ENCODE measurements around the gene GPR85.

The GPR85 gene

GRCh38 chr7:113046453-113046852, 40.2 kb downstream of the GPR85 start:
- Histone ChIP-seq H3K4me3 (ENCODE audit: low read depth, low read length) (no peak overlapping the region), H3K27ac (no peak overlapping the region), H3K27me3 (replicated peaks) (no peaks in the 10 kb centered on the region), H3K36me3 (replicated peaks) (no peaks in the 10 kb centered on the region)
- in situ Hi-C loops (cut with HindIII; ENCODE audit: low pct_ligation_motif_present, low sequenced_read_pairs), result no loop called here
- DNase-seq, result no peak
- TF ChIP-seq CTCF (IDR thresholded peaks at IDR 0.05; ENCODE audit: low read depth, low read length, missing control alignments), result no peak

DNA sequence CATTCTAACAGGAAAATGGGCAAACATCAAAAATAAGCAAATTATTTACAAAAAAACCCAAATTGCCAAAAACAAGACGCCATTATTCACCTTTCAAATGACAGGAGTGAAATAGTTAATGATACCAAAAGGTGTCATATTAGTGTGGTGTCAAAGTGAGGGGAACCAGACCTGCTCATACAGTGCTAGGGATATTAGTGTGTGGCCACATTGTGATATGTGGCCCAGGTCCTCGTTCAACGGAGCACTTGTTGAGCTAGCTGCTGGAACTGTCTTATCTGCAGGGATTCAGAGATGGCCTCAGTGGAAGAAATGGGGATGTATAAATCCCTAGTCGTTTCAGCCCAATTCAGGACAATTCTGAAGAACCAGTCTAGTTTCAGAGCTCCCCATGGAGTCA, 41.2 kb downstream of the GPR85 start:
- DNase-seq, result no peak
- TF ChIP-seq CTCF (IDR thresholded peaks at IDR 0.05; ENCODE audit: low read depth, low read length, missing control alignments), result no peak
- in situ Hi-C loops (cut with HindIII; ENCODE audit: low pct_ligation_motif_present, low sequenced_read_pairs), result no loop called here
- no peak overlapping the region for H3K4me3 ChIP-seq (ENCODE audit: low read depth, low read length)
- H3K27me3 ChIP-seq (replicated peaks), result no peaks in the 10 kb centered on the region
- no peaks in the 10 kb centered on the region for H3K36me3 ChIP-seq (replicated peaks)
- no peak overlapping the region for H3K27ac ChIP-seq

- Histone ChIP-seq H3K27me3 (replicated peaks) (no peaks in the 10 kb centered on the region), H3K36me3 (replicated peaks) (no peaks in the 10 kb centered on the region), H3K4me3 (ENCODE audit: low read depth, low read length) (no peak overlapping the region), H3K27ac (no peak overlapping the region)
- in situ Hi-C loops (cut with HindIII; ENCODE audit: low pct_ligation_motif_present, low sequenced_read_pairs), result no loop called here
- DNase-seq, result no peak
- TF ChIP-seq CTCF (IDR thresholded peaks at IDR 0.05; ENCODE audit: low read depth, low read length, missing control alignments), result no peak
Observed at GRCh38 chr7:113044394-113044793, 42.2 kb downstream of the GPR85 start.

DNA sequence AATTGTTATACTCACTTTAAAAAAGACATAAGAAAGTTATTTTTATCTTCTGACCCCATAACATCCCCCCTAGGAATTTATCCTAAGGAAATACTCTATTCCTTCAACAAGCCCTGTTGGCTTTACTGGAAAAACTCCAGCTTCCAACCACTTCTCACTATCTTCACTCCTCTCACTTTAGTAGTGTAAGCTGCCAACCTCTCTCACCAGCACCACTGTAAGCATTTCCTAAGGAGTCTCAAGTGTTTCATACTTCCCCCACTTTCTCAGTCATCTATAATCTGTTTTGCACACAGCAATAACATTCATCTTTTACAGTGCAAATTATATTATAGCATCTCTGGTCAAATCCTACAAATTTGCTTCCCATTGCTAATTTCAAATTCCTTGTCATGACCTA, 45.8 kb downstream of the GPR85 start:
- no peak for TF ChIP-seq CTCF (IDR thresholded peaks at IDR 0.05; ENCODE audit: low read depth, low read length, missing control alignments)
- no peak for DNase-seq
- in situ Hi-C loops (cut with HindIII; ENCODE audit: low pct_ligation_motif_present, low sequenced_read_pairs), result no loop called here
- Histone ChIP-seq H3K27ac (no peak overlapping the region), H3K27me3 (replicated peaks) (no peaks in the 10 kb centered on the region), H3K36me3 (replicated peaks) (no peaks in the 10 kb centered on the region), H3K4me3 (ENCODE audit: low read depth, low read length) (no peak overlapping the region)

DNA sequence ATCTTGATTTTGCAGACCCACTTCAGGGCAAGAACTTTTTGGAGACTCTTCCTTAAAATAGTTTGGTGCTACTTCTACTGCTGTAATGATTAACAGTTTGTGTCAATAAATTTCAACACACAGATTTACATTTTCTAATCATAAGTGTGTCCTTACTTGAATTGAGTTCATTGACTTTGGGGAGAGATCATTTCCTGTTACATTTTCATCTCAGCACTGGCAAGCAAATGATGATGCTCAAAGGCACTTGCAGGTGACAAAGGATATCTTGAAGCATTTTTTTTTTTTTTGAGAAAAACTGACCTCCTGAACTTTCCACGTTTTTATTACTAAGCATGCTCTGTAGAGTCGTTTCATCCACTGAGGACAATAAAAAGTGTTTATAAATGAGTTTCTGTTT, 52.7 kb downstream of the GPR85 start:
- no peak for TF ChIP-seq CTCF (IDR thresholded peaks at IDR 0.05; ENCODE audit: low read depth, low read length, missing control alignments)
- Histone ChIP-seq H3K4me3 (ENCODE audit: low read depth, low read length) (no peak overlapping the region), H3K27ac (no peak overlapping the region), H3K36me3 (replicated peaks) (no peaks in the 10 kb centered on the region), H3K27me3 (replicated peaks) (no peaks in the 10 kb centered on the region)
- DNase-seq, result no peak
- in situ Hi-C loops (cut with HindIII; ENCODE audit: low pct_ligation_motif_present, low sequenced_read_pairs), result no loop called here
